NCI-H1105 (cell line): Measurements from ENCODE around the gene LPAR1.

Source experiments
- DNase-seq: peaks from one replicate; lab custom pipeline; 2025; lab: John Stamatoyannopoulos, UW

LPAR1 gene

GRCh38 chr9:110919609-110920008 lies 118.7 kb downstream of the LPAR1 start:
- DNase-seq, result no peak

GRCh38 chr9:110919050-110919435 lies 119.2 kb downstream of the LPAR1 start:
- DNase-seq, result no peak

GRCh38 chr9:110918316-110919049 lies 119.8 kb downstream of the LPAR1 start:
- DNase-seq, result no peak

GRCh38 chr9:110916403-110916802 lies 121.9 kb downstream of the LPAR1 start:
- no peak for DNase-seq

GRCh38 chr9:110912419-110913291 lies 125.6 kb downstream of the LPAR1 start:
- DNase-seq, result no peak

GRCh38 chr9:110911659-110912418 lies 126.4 kb downstream of the LPAR1 start:
- no peak for DNase-seq

GRCh38 chr9:110908894-110909293 lies 129.4 kb downstream of the LPAR1 start:
- no peak for DNase-seq

- no peak for DNase-seq
Observed at GRCh38 chr9:110900917-110901316, 137.4 kb downstream of the LPAR1 start.

- no peak for DNase-seq
Observed at GRCh38 chr9:110900456-110900855, 137.8 kb downstream of the LPAR1 start.

- DNase-seq, result no peak
Observed at GRCh38 chr9:110898866-110899265, 139.4 kb downstream of the LPAR1 start.

- DNase-seq, result no peak
Observed at GRCh38 chr9:110898358-110898757, 139.9 kb downstream of the LPAR1 start.

- DNase-seq, result no peak
Observed at GRCh38 chr9:110897943-110898342, 140.3 kb downstream of the LPAR1 start.

- DNase-seq, result no peak
Observed at GRCh38 chr9:110895147-110895905, 142.9 kb downstream of the LPAR1 start.

GRCh38 chr9:110894731-110895130 lies 143.5 kb downstream of the LPAR1 start:
- no peak for DNase-seq

- no peak for DNase-seq
Observed at GRCh38 chr9:110892689-110893088, 145.6 kb downstream of the LPAR1 start.

GRCh38 chr9:110891760-110892159 lies 146.5 kb downstream of the LPAR1 start:
- no peak for DNase-seq

- DNase-seq, result no peak
Observed at GRCh38 chr9:110890416-110890815, 147.9 kb downstream of the LPAR1 start.

- DNase-seq, result no peak
Observed at GRCh38 chr9:110887276-110887675, 151.0 kb downstream of the LPAR1 start.

- DNase-seq, result no peak
Observed at GRCh38 chr9:110886832-110887231, 151.4 kb downstream of the LPAR1 start.

GRCh38 chr9:110880189-110880588 lies 158.1 kb downstream of the LPAR1 start:
- no peak for DNase-seq

- DNase-seq, result no peak
Observed at GRCh38 chr9:110877374-110877773, 160.9 kb downstream of the LPAR1 start.

GRCh38 chr9:110876929-110877328 lies 161.3 kb downstream of the LPAR1 start:
- DNase-seq, result no peak
